Gastrocnemius medialis (tissue), 4 donors: ENCODE results near the gene CA4.

Source experiments
- POLR2A ChIP-seq, 2 donors: fragments of 450-650 bp; IDR thresholded peaks; one replicate each; pipeline ENCODE4 v1.6.1; 2017; ENCODE audit warnings: antibody characterized with exemption in 2 of 2, mild to moderate bottlenecking in 2 of 2, moderate library complexity in 2 of 2
- TF ChIP-seq, protein P1 (sequence below), 5 experiments: fragments of 450-650 bp in 3 of 5; fragments of 200-600 bp in 2 of 5; sonication (generic) in 2 of 5; IDR thresholded peaks in 4 of 5; conservative IDR thresholded peaks in 1 of 5; 1 replicate in 4 of 5; 2 replicates in 1 of 5; pipeline ENCODE4 v1.5.1; 2016 to 2019; ENCODE audit warnings: antibody characterized with exemption in 5 of 5, mild to moderate bottlenecking in 3 of 5, moderate library complexity in 3 of 5

DNA sequence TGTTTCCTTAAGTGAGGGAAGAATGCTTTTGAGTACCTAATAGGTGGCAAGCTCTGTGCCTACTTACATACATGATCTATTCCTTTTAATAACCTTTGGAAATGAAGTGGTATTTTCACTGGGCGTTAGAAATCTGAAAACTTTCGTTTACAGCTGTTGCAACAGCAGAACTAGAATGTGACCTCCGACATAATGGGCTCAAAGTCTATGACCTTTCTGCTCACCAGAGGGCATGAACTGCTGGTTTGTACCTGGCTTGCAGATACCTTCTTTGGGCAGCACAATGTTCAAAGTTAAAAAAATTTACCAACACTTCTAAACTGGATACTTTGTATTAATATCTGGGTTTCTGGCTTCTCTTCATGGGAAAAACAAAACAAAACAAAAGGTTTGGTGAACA lies 24.3 kb downstream of the CA4 start:
- TF ChIP-seq, protein P1, sequence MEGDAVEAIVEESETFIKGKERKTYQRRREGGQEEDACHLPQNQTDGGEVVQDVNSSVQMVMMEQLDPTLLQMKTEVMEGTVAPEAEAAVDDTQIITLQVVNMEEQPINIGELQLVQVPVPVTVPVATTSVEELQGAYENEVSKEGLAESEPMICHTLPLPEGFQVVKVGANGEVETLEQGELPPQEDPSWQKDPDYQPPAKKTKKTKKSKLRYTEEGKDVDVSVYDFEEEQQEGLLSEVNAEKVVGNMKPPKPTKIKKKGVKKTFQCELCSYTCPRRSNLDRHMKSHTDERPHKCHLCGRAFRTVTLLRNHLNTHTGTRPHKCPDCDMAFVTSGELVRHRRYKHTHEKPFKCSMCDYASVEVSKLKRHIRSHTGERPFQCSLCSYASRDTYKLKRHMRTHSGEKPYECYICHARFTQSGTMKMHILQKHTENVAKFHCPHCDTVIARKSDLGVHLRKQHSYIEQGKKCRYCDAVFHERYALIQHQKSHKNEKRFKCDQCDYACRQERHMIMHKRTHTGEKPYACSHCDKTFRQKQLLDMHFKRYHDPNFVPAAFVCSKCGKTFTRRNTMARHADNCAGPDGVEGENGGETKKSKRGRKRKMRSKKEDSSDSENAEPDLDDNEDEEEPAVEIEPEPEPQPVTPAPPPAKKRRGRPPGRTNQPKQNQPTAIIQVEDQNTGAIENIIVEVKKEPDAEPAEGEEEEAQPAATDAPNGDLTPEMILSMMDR (IDR thresholded peaks at IDR 0.05 in 4 of 5, conservative IDR thresholded peaks at IDR 0.05 in 1 of 5), result no peak
- no peak for TF ChIP-seq POLR2A (IDR thresholded peaks at IDR 0.05)
